HS-5 (cell line): ENCODE results near the gene IL20RB.
"Not testable (repeated sequence)": the region's sequence is repeated elsewhere in the genome, so short reads cannot be mapped to it uniquely, and the experiment has no call there.

ENCODE experiments used
- DNase-seq: peaks from one replicate; pipeline ENCODE4 v3.0.0-alpha.2; 2012; ENCODE audit warnings: low read depth

The IL20RB gene

GRCh38 chr3:136987398-136987980 is 29.7 kb downstream of the IL20RB start:
- DNase-seq: not testable (repeated sequence)

- no peak for DNase-seq
Observed at GRCh38 chr3:136988651-136989050, 30.9 kb downstream of the IL20RB start.

- no peak for DNase-seq
Observed at GRCh38 chr3:136989781-136990524, 32.2 kb downstream of the IL20RB start.

GRCh38 chr3:136990826-136991225 is 33.0 kb downstream of the IL20RB start:
- no peak for DNase-seq

- DNase-seq: no peak
Observed at GRCh38 chr3:136992115-136992514, 34.3 kb downstream of the IL20RB start.

GRCh38 chr3:136994772-136995516 is 37.2 kb downstream of the IL20RB start:
- peak; percentile 77 for DNase-seq

GRCh38 chr3:136995652-136996051 is 37.9 kb downstream of the IL20RB start:
- no peak for DNase-seq

GRCh38 chr3:137000039-137000438 is 42.3 kb downstream of the IL20RB start:
- no peak for DNase-seq

- not testable (repeated sequence) for DNase-seq
Observed at GRCh38 chr3:137007376-137007775, 49.6 kb downstream of the IL20RB start.

GRCh38 chr3:137008131-137008530 is 50.3 kb downstream of the IL20RB start:
- DNase-seq: no peak

GRCh38 chr3:137008976-137009375 is 51.2 kb downstream of the IL20RB start:
- no peak for DNase-seq

- no peak for DNase-seq
Observed at GRCh38 chr3:137010137-137010536, 52.4 kb downstream of the IL20RB start.

- no peak for DNase-seq
Observed at GRCh38 chr3:137011153-137011552, 53.4 kb downstream of the IL20RB start.

- DNase-seq: peak; percentile 87
Observed at GRCh38 chr3:137012097-137012501, 54.3 kb downstream of the IL20RB start.

GRCh38 chr3:137013951-137014688 is 56.3 kb downstream of the IL20RB start:
- peak; percentile 68 for DNase-seq

- DNase-seq: not testable (repeated sequence)
Observed at GRCh38 chr3:137017316-137017715, 59.5 kb downstream of the IL20RB start.

GRCh38 chr3:137020315-137020714 is 62.5 kb downstream of the IL20RB start:
- DNase-seq: no peak

- no peak for DNase-seq
Observed at GRCh38 chr3:137020888-137021287, 63.1 kb downstream of the IL20RB start.

- no peak for DNase-seq
Observed at GRCh38 chr3:137024348-137024747, 66.6 kb downstream of the IL20RB start.

GRCh38 chr3:137026701-137027100 is 68.9 kb downstream of the IL20RB start:
- DNase-seq: no peak

GRCh38 chr3:137032465-137033120 is 74.8 kb downstream of the IL20RB start:
- DNase-seq: no peak

- no peak for DNase-seq
Observed at GRCh38 chr3:137035631-137036030, 77.8 kb downstream of the IL20RB start.
